K562 (cell line): Measurements from ENCODE around the gene PRDM16. TPM values are rescaled to one million over a fixed set of nuclear protein-coding genes. Genes with fewer than 3 reads are reported as not detected.
A peak's percentile ranks its signal among the peaks of the same experiment; 100 is the strongest.

ENCODE experiments used
- ATAC-seq: fragments of 200-7000 bp; cut with Tn5 transposase; 3 replicates; pipeline ENCODE4 v1.9.1; 2020; ENCODE audit warnings: moderate library complexity
- BruUV-seq: library from RNA; stranded (reverse); fragments of 400-500 nt; replicated peaks from 2 replicates; lab custom pipeline; 2021; lab: Mats Ljungman, UMichigan
- CTCF ChIA-PET: fragments of 300-600 bp; formaldehyde crosslinking; extraction: SDS; loops from one replicate; lab custom pipeline; 2021; ENCODE audit warnings: low intra/inter-chr PET ratio; lab: Yijun Ruan, JAX
- POLR2A ChIA-PET: fragments of 300-600, 350-650 bp; sonication (Branson Sonifier 250); formaldehyde crosslinking; extraction: SDS; loops from one replicate; lab custom pipeline; 2021; ENCODE audit warnings: antibody characterized with exemption, inconsistent platforms; lab: Yijun Ruan, JAX
- DNase-seq, 4 experiments: peaks; one replicate each; pipeline versions ENCODE4 v3.0.0 to v3.0.0-alpha.2; 2011 to 2018; ENCODE audit warnings: low spot score in 3 of 4, mixed read lengths in 3 of 4; ENCODE audit errors: extremely low read depth in 1 of 4
- FAIRE-seq: peaks from 2 replicates; lab custom pipeline; 2011; peaks lifted over from hg19 to GRCh38; lab: Jason Lieb, UNC
- H2AFZ ChIP-seq: 2 replicates; pipeline ENCODE4 v1.6.0; 2011; ENCODE audit warnings: low read depth, low read length, control low read depth, inconsistent platforms
- H3K27ac ChIP-seq: fragments of 200-600 bp; 3 replicates; pipeline ENCODE4 v1.8.0; 2011; ENCODE audit warnings: low read depth, mild to moderate bottlenecking, control low read depth, inconsistent platforms, low read length, moderate library complexity, mixed read lengths; ENCODE audit errors: extremely low read depth
- H3K27me3 ChIP-seq, 2 experiments: fragments of 300-600 bp in 1 of 2; 2 replicates in 1 of 2; 3 replicates in 1 of 2; pipeline versions ENCODE4 v1.6.0 to v1.8.0; 2011; ENCODE audit warnings: inconsistent platforms in 2 of 2, low read length in 2 of 2, mild to moderate bottlenecking in 1 of 2, mixed read lengths in 1 of 2, moderate library complexity in 1 of 2; ENCODE audit not compliant: control insufficient read depth in 2 of 2, insufficient read depth in 2 of 2
- H3K36me3 ChIP-seq: fragments of 300-600 bp; 3 replicates; pipeline ENCODE4 v1.8.0; 2011; ENCODE audit warnings: mild to moderate bottlenecking, low read length, inconsistent platforms; ENCODE audit not compliant: control insufficient read depth, insufficient read depth
- H3K4me1 ChIP-seq, 2 experiments: fragments of 200-600 bp in 1 of 2; replicated peaks in 1 of 2; 2 replicates in 1 of 2; 3 replicates in 1 of 2; pipeline versions ENCODE4 v1.5.1 to v1.8.0; 2011; ENCODE audit warnings: inconsistent platforms in 2 of 2, low read length in 2 of 2, mild to moderate bottlenecking in 1 of 2, mixed read lengths in 1 of 2, moderate library complexity in 1 of 2; ENCODE audit not compliant: control insufficient read depth in 2 of 2, insufficient read depth in 2 of 2
- H3K4me2 ChIP-seq: 2 replicates; pipeline ENCODE4 v1.6.1; 2011; ENCODE audit warnings: low read length, control low read depth, inconsistent platforms, mixed read lengths; ENCODE audit not compliant: insufficient read depth
- H3K4me3 ChIP-seq: fragments of 200-600 bp; sonication (generic), shearing (Covaris generic); 2 replicates; pipeline ENCODE4 v1.5.1; 2016; ENCODE audit warnings: control low read depth, inconsistent platforms
- H3K79me2 ChIP-seq: fragments of 200-600 bp; 3 replicates; pipeline ENCODE4 v1.8.0; 2011; ENCODE audit warnings: low read length, inconsistent platforms; ENCODE audit not compliant: control insufficient read depth, insufficient read depth
- H3K9ac ChIP-seq, 2 experiments: 2 replicates each; pipeline versions ENCODE4 v1.6.0 to v1.6.1; 2011; ENCODE audit warnings: low read depth in 2 of 2, low read length in 2 of 2, control low read depth in 1 of 2, inconsistent platforms in 1 of 2, mild to moderate bottlenecking in 1 of 2, mixed read lengths in 1 of 2; ENCODE audit not compliant: insufficient read depth in 1 of 2
- H3K9me1 ChIP-seq: one replicate; pipeline ENCODE4 v1.6.0; 2011; ENCODE audit warnings: inconsistent platforms, mild to moderate bottlenecking, low read length, moderate library complexity; ENCODE audit not compliant: control insufficient read depth, insufficient read depth
- H3K9me3 ChIP-seq: replicated peaks from 2 replicates; pipeline ENCODE4 v1.5.1; 2011; ENCODE audit warnings: low read depth, low read length, inconsistent platforms; ENCODE audit not compliant: control insufficient read depth, insufficient read depth
- H4K20me1 ChIP-seq: replicated peaks from 2 replicates; pipeline ENCODE4 v1.6.1; 2011; ENCODE audit warnings: low read length, inconsistent platforms, mixed read lengths; ENCODE audit not compliant: control insufficient read depth, insufficient read depth
- EGR1 ChIP-seq: fragments of 450-650 bp; conservative IDR thresholded peaks from 2 replicates; pipeline ENCODE4 v1.6.1; 2017; ENCODE audit warnings: mild to moderate bottlenecking
- FOSL1 ChIP-seq: fragments of 200-800 bp; sonication (Bioruptor generic); conservative IDR thresholded peaks from 2 replicates; pipeline ENCODE4 v1.6.1; 2016; ENCODE audit warnings: missing genetic modification characterization, missing compliant biosample characterization
- FOXK1 ChIP-seq: sonication (generic); formaldehyde crosslinking; IDR thresholded peaks from 2 replicates; pipeline ENCODE4 v1.8.0; 2022; ENCODE audit warnings: missing genetic modification reagents, mild to moderate bottlenecking, borderline replicate concordance
- HOXB6 ChIP-seq: fragments of 250-450 bp; sonication (Bioruptor Pico); IDR thresholded peaks from 2 replicates; pipeline ENCODE4 v1.5.1; 2022; ENCODE audit warnings: mild to moderate bottlenecking, borderline replicate concordance
- KDM1A ChIP-seq, 2 experiments: fragments of 450-650 bp; IDR thresholded peaks; 2 replicates each; pipeline ENCODE4 v1.6.1; 2016; ENCODE audit warnings: mild to moderate bottlenecking in 2 of 2
- PTRF ChIP-seq: fragments of 450-650 bp; IDR thresholded peaks from 2 replicates; pipeline ENCODE4 v1.6.1; 2016; ENCODE audit warnings: mild to moderate bottlenecking, missing genetic modification characterization, missing compliant biosample characterization
- SAFB ChIP-seq: fragments of 200-400 bp; formaldehyde crosslinking; IDR thresholded peaks from 2 replicates; pipeline ENCODE4 v1.6.1; 2017; ENCODE audit warnings: low read depth, low read length, borderline replicate concordance
- WGBS: fragments of 100-300 bp; shearing (Covaris generic); methylation state at CpG from one replicate; pipeline ENCODE4 v1.1.6; 2016; ENCODE audit warnings: low coverage, mixed read lengths; ENCODE audit not compliant: insufficient coverage; ENCODE audit errors: missing lambda C conversion rate; 5-methylcytosine and 5-hydroxymethylcytosine counted together
- in situ Hi-C: fragments of 300-500 bp; cut with MboI; formaldehyde crosslinking; loops from 4 replicates; pipeline ENCODE4 v1.15.0; 2018; ENCODE audit warnings: inconsistent platforms, mixed read lengths
- intact Hi-C: fragments of 100-400 bp; cut with micrococcal nuclease; formaldehyde crosslinking; loops from 2 replicates; pipeline ENCODE4 v1.14.2; 2022
- polyA plus RNA-seq, 8 experiments: library from polyadenylated mRNA; depleted of rRNA in 4 of 8; stranded (reverse) in 5 of 8; unstranded in 3 of 8; fragments of >200 nt; fragmentation: Nextera tagmentation in 2 of 8; fragmentation: Illumina TruSeq in 1 of 8; extraction: Ambion mirVana in 2 of 8; extraction: Trizol in 1 of 8; gene quantifications; 2 replicates each; pipeline versions ENCODE4 v1.2.1 to v1.2.3, GENCODE V29; 2011 to 2014; ENCODE audit warnings: inconsistent platforms in 1 of 8, missing spikeins in 1 of 8
- total RNA-seq, 7 experiments: library from RNA; depleted of rRNA in 6 of 7; stranded (reverse); fragments of >200 nt in 6 of 7; fragmentation: Illumina TruSeq in 2 of 7; extraction: Trizol in 2 of 7; gene quantifications; 2 replicates each; pipeline versions ENCODE4 v1.2.1 to v1.2.3, GENCODE V29; 2011 to 2021; ENCODE audit warnings: low replicate concordance in 1 of 7
- TF ChIP-seq, protein P1 (sequence below): fragments of 450-650 bp; formaldehyde crosslinking; IDR thresholded peaks from 2 replicates; pipeline ENCODE4 v1.4.0; 2020; ENCODE audit warnings: mild to moderate bottlenecking

PRDM16 gene
- total and polyA plus RNA-seq, 9 of the 15 experiments (the other 6 are each of a cell fraction or from before 2014, with no cell fraction given), result 0.10 to 0.27 TPM; not detected in 7

DNA sequence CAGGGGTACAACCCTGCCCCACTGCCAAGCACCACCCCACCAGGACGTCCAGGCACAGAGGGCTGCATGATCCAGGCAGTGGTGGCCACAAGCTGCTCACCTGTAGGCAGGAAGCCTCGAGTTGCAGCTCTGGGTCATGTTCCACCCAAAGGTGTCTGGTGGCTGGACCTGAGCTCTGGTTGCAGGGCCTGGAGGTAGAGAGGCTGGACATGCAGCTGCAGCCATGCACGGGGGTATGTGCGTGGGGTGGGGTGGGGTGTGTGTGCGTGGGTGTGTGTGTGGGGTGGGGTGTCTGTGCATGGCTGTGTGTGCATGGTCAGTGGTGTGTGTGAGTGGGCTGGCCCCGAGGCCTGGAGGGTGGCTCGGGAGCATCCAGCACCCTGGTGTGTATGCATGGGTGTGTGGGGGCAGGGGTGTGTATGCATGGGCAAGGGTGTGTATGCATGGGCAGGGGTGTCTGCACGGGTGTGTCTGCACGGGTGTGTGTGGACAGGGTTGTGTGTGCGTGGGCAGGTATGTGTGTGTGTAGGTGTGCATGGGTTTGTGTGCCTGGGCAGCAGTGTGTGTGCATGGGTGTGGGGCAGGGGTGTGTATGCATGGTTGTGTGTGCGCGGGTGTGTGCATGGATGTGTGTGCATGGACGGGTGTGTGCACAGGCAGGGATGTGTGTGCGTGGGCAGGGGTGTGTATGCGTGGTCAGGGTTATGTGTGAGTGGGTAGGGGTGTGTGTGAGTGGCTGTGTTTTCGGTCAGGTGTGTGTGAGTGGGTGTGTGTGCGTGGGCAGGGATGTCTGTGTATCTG is 401.0 kb downstream of the PRDM16 start:
- ATAC-seq (no peak), FAIRE-seq (no peak), DNase-seq (no peak)
- peaks cover 11 to 60% of the 10 kb centered on the region in 2 experiments; a peak in 4 of 5 replicates for H3K27me3 ChIP-seq
- BruUV-seq, result no TSS peak
- intact Hi-C loops (no loop called here), in situ Hi-C loops (no loop called here)
- no peaks in the 10 kb centered on the region for H3K79me2 ChIP-seq
- H3K4me1 ChIP-seq, result peaks cover 0 to 55% of the 10 kb centered on the region in 2 experiments; a peak in 3 of 5 replicates
- no peak overlapping the region; a peak in 1 of 4 replicates for H3K9ac ChIP-seq
- H3K9me1 ChIP-seq, result peaks cover 4% of the 10 kb centered on the region
- H3K9me3 ChIP-seq, result no peaks in the 10 kb centered on the region
- H3K27ac ChIP-seq, result no peak overlapping the region
- H4K20me1 ChIP-seq, result peaks cover 17% of the 10 kb centered on the region
- peak in 1 of 2 experiments; percentile 64; a peak in 1 of 4 replicates for TF ChIP-seq KDM1A (IDR thresholded peaks at IDR 0.05)
- no peak for TF ChIP-seq HOXB6 (CRISPR knock-in tag)
- H3K4me3 ChIP-seq, result no peak overlapping the region
- 12% methylated on average over 16 of the region's 17 CpGs for WGBS
- H3K4me2 ChIP-seq, result no peak overlapping the region
- ChIA-PET POLR2A (interaction anchor here (0.5 kb wide), 1 partner anchor 232 kb away, joined by 3 read pairs; no protein-coding TSS in a partner anchor), CTCF (no interaction called here)
- H2AFZ ChIP-seq, result no peak overlapping the region
- no peaks in the 10 kb centered on the region for H3K36me3 ChIP-seq

GRCh38 chr1:3470650-3471355 is 401.8 kb downstream of the PRDM16 start:
- Histone ChIP-seq H3K9me1 (peaks cover 4% of the 10 kb centered on the region), H3K4me2 (no peak overlapping the region), H3K9ac (no peak overlapping the region)
- FAIRE-seq, result no peak
- in situ Hi-C loops, result no loop called here
- TF ChIP-seq FOSL1 (tag) (no peak), FOXK1 (CRISPR knock-in tag) (no peak), EGR1 (peak; percentile 90), SAFB (peak; percentile 66; the same call in 1 of the 2 replicates), PTRF (tag) (no peak)
- TF ChIP-seq, protein P1, sequence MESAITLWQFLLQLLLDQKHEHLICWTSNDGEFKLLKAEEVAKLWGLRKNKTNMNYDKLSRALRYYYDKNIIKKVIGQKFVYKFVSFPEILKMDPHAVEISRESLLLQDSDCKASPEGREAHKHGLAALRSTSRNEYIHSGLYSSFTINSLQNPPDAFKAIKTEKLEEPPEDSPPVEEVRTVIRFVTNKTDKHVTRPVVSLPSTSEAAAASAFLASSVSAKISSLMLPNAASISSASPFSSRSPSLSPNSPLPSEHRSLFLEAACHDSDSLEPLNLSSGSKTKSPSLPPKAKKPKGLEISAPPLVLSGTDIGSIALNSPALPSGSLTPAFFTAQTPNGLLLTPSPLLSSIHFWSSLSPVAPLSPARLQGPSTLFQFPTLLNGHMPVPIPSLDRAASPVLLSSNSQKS (CRISPR knock-in tag), result no peak
- TF ChIP-seq, all 486 proteins: peak for 2
- Histone ChIP-seq H2AFZ (no peak overlapping the region), H4K20me1 (peaks cover 13% of the 10 kb centered on the region), H3K36me3 (no peaks in the 10 kb centered on the region), H3K4me3 (no peak overlapping the region), H3K27me3 (peaks cover 9 to 56% of the 10 kb centered on the region in 2 experiments; a peak in 4 of 5 replicates), H3K4me1 (peaks cover 0 to 53% of the 10 kb centered on the region in 2 experiments; a peak in 3 of 5 replicates), H3K79me2 (no peaks in the 10 kb centered on the region), H3K9me3 (no peaks in the 10 kb centered on the region), H3K27ac (no peak overlapping the region)
- POLR2A ChIA-PET, result no interaction called here
- intact Hi-C loops, result no loop called here
- WGBS, result 10% methylated on average over 20 of the region's 22 CpGs
- DNase-seq (no peak), ATAC-seq (no peak)
- no TSS peak for BruUV-seq
- CTCF ChIA-PET, result interaction anchor here (2.2 kb wide), 1 partner anchor 17 kb away, joined by 13 read pairs; the partner anchor contains the start of gene ARHGEF16
